ENCODE measurements around the gene TSPEAR.

TSPEAR gene

DNA sequence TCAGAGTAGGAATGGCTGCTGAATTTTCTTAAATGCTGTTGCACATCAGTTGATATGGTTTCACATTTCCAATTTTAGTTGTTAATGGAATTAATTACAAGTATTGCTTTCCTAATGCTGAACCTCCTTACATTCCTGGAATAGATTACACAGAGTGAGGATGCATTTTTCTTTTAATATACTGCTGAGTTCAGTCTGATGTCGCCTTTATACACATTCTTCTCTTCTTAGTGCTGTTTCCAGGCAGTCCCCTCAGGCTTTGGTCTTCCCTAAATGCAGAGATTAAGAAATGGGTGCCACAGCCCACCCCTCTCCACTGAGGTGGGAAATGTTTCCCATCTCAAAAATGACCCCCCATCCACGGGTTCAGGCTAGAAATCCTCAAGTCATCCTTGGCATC lies 6.7 kb upstream of the TSPEAR start:
- no peak for DNase-seq

DNA sequence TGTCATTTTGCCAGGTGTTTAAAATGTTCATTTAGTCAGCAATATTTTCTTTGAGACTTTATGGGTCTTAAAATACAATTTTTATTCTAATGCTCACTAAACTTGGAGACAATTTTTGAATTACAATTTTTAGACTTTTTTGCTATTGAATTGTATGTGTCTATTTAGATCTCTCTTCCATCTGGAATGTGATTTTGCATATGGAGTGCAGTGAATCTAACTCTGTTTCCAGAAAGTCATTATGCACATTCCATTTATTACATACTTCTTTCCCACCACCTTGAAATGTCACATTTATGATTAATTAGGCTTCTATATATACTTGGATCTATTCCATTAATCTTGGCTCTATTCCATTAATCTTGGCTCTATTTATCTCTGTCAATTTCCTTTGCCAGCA lies 5.6 kb upstream of the TSPEAR start:
- no peak for DNase-seq

- DNase-seq, result no peak
Measured at GRCh38 chr21:44714905-44715304, 3.5 kb upstream of the TSPEAR start.

GRCh38 chr21:44713846-44714245 lies 2.5 kb upstream of the TSPEAR start:
- DNase-seq, result no peak

- no peak for DNase-seq
Measured at GRCh38 chr21:44713130-44713529, 1.8 kb upstream of the TSPEAR start.

GRCh38 chr21:44712203-44713028 lies 1.0 kb upstream of the TSPEAR start:
- DNase-seq, result no peak

DNA sequence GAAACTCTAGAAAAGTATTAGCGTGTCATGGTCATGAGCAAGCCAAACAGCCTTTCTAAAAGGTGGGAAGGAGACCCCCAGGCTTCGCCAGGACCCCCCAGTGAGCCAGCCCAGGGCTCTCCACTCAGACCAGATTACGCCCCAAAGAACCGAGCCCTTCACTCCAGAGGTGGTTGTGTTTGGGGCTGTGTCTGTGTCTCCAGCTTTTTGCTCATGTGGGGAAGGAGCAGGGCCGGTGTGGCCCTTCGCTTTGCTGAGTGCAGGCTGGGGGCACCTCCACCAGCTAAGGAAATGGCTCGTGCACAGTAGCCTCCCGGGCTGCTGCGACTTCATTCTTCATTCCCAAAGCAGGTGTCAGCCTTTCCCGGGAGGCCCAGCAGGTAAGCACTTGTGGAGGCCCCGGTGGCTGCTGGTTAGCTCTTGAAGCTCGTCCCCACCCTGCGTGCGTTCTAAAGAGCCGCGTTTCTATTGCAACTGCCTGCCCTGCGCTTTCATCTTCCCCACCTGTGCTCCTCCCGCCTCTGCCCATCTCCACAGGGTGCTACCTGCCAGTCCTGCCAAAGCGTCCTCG lies 531 bp downstream of the TSPEAR start:
- DNase-seq, result no peak

- no peak for DNase-seq
Measured at GRCh38 chr21:44710294-44710665, 1.1 kb downstream of the TSPEAR start.

- DNase-seq, result no peak
Measured at GRCh38 chr21:44709426-44710293, 1.7 kb downstream of the TSPEAR start.

DNA sequence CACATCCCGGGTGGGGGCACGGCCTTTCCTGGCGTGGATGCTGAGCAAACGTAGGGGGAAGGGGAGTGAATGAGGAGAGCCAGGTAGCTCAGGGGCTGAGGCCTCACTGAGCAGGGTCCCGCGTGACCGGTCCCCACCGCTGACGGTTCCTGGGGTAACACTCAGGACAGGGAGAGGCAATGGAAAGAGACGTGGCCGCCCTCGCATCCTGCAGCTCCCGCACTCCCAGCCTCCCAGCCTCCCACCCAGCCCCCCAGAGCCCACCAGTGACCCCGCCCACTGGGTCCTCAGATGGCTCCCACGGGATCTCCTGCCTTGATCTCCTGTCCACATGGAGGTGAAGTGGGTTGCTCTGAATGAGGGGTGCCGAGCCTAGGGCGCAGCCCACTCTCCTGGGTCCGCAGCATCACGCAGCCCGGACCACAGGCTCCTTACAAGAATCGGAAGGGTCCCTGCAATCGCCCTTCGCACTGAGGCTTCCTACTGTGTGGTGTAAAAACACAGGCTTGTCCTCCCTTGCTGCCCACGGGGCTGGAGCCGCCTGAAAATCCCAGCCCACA lies 2.4 kb downstream of the TSPEAR start:
- DNase-seq, result no peak

DNA sequence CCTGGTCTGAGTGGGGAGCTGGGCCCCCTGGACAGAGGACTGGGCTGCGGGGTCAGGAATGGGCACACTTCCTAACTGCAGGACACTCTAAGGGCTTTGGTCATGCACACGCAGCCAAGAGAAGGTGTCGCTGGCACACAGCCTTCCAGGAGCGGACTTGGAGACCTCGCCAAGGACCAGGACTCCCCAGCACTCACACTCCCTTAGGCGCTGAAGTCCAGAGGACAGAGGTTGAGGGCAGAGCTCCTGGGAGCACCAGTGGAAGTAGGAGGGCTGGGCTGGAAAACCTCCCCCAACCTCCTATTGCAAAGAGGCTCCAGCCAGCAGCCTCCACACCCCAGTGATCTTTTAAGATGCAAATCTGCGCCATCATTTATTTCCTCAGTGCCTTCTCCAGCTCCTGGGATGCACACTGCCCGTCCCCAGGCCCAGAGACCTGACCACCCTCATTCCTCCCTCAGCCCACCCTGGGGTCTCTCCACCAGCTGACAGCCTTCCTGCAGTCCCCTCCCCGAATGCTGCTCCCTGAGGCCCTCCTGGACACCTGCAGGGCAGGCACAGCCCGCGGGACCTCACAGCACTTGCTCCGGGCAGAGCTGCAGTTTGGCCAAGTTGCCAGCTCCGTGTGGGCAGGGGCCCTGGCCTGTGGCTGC lies 3.0 kb downstream of the TSPEAR start:
- no peak for DNase-seq

DNA sequence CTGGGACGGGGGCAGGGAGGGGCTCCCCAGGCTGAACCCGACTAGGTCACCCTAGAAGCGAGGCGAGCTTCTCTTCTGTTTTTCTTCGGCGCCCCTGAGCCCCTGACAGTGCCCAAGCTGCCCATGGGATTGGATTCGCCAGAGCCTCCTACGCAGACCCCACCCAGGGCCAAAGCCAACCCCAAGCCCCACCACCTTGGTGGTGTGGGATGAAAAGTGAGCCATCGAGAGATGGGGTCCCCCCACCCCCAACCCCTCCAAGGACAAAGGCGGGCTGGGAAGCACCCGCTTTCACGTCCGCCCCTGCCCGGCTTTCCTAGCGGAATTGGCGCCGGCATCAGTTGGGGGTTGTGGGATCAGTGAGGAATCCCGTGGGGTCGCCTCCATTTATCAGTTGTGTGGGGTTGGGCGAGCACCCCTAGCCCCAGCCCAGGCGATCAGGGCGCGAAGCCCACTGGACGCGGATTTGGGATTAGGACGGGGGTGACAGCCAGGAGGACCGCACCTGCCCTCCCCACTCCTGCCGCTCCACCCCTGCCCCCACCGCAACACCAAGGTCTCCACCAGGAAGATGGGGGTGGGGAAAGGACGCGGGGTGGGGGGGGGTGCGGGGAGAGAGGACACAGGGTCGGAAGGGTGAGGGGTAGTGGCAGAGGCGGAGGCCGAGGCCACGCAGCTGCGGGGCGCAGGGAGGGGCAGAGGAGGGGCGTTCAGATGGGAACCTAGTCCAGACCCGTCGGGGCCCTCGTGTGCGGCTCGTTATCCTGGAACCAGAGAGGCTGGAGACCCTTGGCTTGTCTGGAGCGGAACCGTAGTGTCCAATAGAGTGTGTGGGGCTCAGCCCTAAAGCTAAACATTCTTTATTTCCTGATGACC lies 4.4 kb downstream of the TSPEAR start:
- no peak for DNase-seq

DNA sequence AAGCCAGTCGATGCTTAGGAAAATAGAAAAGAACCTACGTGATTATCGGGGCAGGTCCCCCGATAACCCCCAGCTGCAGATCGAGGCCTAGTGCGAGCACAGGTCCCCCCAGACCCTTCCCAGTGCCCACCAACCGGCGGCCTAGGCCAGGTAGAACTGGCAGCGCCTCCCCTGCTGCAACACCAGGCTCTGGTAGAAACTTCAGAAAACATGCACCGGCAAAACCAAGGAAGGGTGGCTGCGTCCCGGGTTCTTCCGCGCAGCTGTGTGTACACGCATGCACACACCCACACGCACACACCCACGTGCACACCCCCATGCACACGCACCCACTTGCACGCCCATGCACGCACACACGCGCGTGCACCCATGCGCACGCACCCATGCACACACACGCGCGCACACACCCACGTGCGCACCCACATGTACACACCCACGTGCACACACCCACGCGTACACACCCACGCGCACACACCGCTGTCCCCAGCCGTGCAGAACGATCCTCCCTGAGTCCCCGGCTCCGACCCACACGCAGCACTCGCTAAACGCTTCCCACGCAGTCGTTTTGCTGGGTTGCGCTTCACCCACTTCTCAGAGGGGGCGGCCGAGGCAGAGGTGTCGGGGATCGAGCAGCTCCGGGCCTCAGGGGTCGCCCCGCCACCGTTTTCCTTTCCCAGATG lies 5.2 kb downstream of the TSPEAR start:
- DNase-seq, result no peak

GRCh38 chr21:44704636-44705001 lies 6.8 kb downstream of the TSPEAR start:
- DNase-seq, result no peak

DNA sequence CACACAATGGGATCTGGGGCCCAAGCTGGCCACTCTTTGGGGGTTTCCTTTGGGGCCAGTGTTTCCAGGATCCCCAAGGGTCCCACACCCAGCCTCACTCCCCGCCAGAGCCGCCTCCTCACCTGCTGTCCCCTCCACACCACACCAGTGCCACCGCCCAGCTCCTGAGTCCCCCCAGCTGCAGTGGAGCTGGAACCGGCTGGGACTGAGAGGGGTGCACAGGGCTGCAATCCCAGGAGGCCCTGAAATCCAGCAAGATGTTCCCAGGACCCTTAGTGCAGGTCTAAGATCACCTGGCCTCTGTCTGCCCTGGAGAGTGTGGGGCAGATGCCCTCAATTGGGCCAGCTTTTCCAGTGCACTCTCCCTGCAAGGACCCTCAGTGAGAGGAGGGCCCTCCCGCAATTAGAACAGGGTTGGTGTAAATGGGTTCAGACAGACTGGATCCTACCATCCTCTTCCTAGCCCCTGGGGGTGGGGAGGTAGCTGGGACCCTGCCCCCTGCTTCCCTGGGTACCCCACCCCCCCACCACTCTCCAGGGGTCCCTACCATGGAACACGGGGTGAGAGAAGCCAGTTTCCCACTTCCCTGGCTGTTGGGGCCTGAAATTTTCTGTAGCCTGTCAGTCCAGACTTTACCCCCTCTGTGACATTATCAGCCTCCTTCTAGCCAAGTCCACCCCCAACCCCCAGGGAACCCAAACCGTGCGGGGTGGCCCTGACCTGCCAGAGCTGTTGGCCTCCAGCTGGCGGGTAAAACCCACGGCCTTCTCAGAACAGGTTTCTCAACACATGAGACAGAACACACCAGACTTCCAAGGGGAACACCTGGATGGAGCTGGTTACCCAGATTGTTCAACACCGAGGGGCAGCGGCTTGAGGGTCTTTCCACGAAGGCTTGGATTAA lies 7.4 kb downstream of the TSPEAR start:
- no peak for DNase-seq

DNA sequence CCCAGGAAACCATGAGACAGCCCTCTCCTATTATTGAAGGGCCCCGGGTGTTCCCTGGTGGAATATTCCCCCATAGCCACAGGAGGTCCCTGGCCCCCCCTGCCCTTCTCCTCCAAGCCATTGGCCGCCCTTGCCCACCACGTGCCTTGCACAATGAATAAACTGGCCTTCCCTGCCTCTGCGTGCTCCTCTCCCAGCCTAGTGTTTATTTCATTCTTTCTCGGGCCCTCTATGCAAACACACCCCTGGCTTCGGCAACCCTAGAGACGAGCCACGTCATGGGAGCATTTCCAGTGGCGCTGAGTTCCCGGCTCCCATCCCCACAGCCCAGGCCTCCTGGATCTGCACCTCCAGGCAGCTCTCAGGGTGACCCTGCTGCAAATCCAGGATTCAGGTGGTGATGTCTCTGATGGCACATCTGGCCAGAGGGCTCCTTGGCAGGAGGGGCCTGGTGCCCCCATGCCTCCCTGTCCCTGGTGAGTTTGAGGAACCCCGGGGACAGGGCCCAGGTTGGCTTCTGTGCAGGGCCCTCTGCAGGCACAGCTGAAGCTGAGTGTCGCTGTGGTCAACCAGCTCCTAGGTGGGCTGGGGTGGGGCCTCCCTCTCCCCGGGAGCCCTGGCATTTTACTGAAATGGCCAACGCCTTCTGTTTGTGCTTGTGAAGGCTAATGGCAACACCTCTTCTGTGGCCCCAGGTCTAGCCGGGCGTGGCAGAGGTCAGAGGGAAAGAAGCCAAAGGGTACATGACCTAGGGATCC lies 8.2 kb downstream of the TSPEAR start:
- DNase-seq, result no peak

- DNase-seq, result no peak
Measured at GRCh38 chr21:44702111-44702972, 9.0 kb downstream of the TSPEAR start.

- DNase-seq, result no peak
Measured at GRCh38 chr21:44701541-44701940, 9.8 kb downstream of the TSPEAR start.

DNA sequence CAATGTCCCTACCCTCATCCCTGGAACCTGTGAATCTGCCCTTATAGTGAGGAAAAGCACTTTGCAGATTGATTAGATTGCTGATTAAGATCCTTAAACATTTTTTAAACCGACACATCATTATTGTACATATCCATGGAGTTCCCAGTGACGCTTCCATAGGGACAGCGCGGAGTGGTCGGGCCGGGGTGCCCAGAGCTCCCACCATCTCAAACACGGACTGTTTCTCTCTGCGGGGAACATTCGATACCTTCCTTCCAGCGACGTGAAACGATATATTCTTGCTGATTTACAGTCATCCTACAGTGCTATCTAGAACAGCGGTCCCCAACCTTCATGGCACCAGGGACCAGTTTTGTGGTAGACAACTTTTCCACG lies 10.4 kb downstream of the TSPEAR start:
- DNase-seq, result no peak

All from CD4-positive, alpha-beta T cell treated with Interleukin-10 for 1 hour (primary cell).